Mesenchymal stem cell (in vitro differentiated cells and primary cell): ENCODE data around the gene GPR179.
"Not testable (repeated sequence)": the region's sequence is repeated elsewhere in the genome, so short reads cannot be mapped to it uniquely, and the experiment has no call there.

Source experiments
- DNase-seq: peaks from one replicate; pipeline ENCODE4 v3.0.0-alpha.2; 2013
- H2AFZ ChIP-seq: one replicate; pipeline ENCODE4 v1.6.1; 2013; ENCODE audit warnings: low read depth, mild to moderate bottlenecking, control low read depth, inconsistent platforms, low read length, moderate library complexity
- H2AK5ac ChIP-seq: 2 replicates; pipeline ENCODE4 v1.6.1; 2013; ENCODE audit warnings: low read length, moderate library complexity, mild to moderate bottlenecking, inconsistent platforms; ENCODE audit not compliant: severe bottlenecking
- H2BK120ac ChIP-seq: one replicate; pipeline ENCODE4 v1.6.1; 2013; ENCODE audit warnings: low read depth, mild to moderate bottlenecking, inconsistent platforms, low read length, moderate library complexity
- H2BK12ac ChIP-seq, 2 experiments: one replicate each; pipeline ENCODE4 v1.6.1; 2013; ENCODE audit warnings: inconsistent platforms in 2 of 2, low read length in 2 of 2, mild to moderate bottlenecking in 2 of 2, moderate library complexity in 2 of 2, control low read depth in 1 of 2
- H2BK15ac ChIP-seq: one replicate; pipeline ENCODE4 v1.6.1; 2013; ENCODE audit warnings: mild to moderate bottlenecking, low read depth, inconsistent platforms; ENCODE audit not compliant: poor library complexity, severe bottlenecking
- H2BK5ac ChIP-seq: 2 replicates; pipeline ENCODE4 v1.6.1; 2013; ENCODE audit warnings: low read depth, mild to moderate bottlenecking, low read length, control low read depth, inconsistent platforms; ENCODE audit not compliant: poor library complexity, severe bottlenecking
- H3K14ac ChIP-seq, 2 experiments: one replicate each; pipeline ENCODE4 v1.6.1; 2013; ENCODE audit warnings: inconsistent platforms in 2 of 2, low read length in 2 of 2, control low read depth in 1 of 2, mild to moderate bottlenecking in 1 of 2, moderate library complexity in 1 of 2
- H3K18ac ChIP-seq, 2 experiments: one replicate each; pipeline ENCODE4 v1.6.1; 2013; ENCODE audit warnings: inconsistent platforms in 2 of 2, low read length in 2 of 2, control low read depth in 1 of 2, low read depth in 1 of 2, mild to moderate bottlenecking in 1 of 2
- H3K23ac ChIP-seq, 2 experiments: one replicate each; pipeline ENCODE4 v1.6.1; 2013; ENCODE audit warnings: inconsistent platforms in 2 of 2, low read length in 2 of 2, mild to moderate bottlenecking in 2 of 2, moderate library complexity in 2 of 2, control low read depth in 1 of 2
- H3K27ac ChIP-seq: 2 replicates; pipeline ENCODE4 v1.5.1; 2013; ENCODE audit warnings: mild to moderate bottlenecking, moderate library complexity, low read length, control low read depth, inconsistent platforms; ENCODE audit not compliant: poor library complexity, severe bottlenecking
- H3K27me3 ChIP-seq, 2 experiments: 2 replicates each; pipeline versions ENCODE4 v1.6.1 to v1.7.0; 2013; ENCODE audit warnings: low read length in 2 of 2, mild to moderate bottlenecking in 2 of 2, moderate library complexity in 2 of 2, control low read depth in 1 of 2, inconsistent platforms in 1 of 2; ENCODE audit not compliant: control insufficient read depth in 1 of 2, insufficient read depth in 1 of 2
- H3K36me3 ChIP-seq, 2 experiments: 2 replicates each; pipeline versions ENCODE4 v1.6.1 to v1.7.0; 2013; ENCODE audit warnings: low read length in 2 of 2, control low read depth in 1 of 2, inconsistent platforms in 1 of 2, low read depth in 1 of 2, mild to moderate bottlenecking in 1 of 2; ENCODE audit not compliant: insufficient read depth in 2 of 2, control insufficient read depth in 1 of 2
- H3K4ac ChIP-seq, 2 experiments: one replicate each; pipeline ENCODE4 v1.6.1; 2013; ENCODE audit warnings: inconsistent platforms in 2 of 2, low read length in 2 of 2, mild to moderate bottlenecking in 2 of 2, moderate library complexity in 2 of 2, control low read depth in 1 of 2, low read depth in 1 of 2
- H3K4me1 ChIP-seq: 2 replicates; pipeline ENCODE4 v1.6.1; 2013; ENCODE audit warnings: low read depth, low read length, control low read depth; ENCODE audit not compliant: control insufficient read depth, insufficient read depth
- H3K4me2 ChIP-seq: 2 replicates; pipeline ENCODE4 v1.6.1; 2013; ENCODE audit warnings: low read length, mild to moderate bottlenecking, inconsistent platforms; ENCODE audit not compliant: poor library complexity, severe bottlenecking
- H3K4me3 ChIP-seq, 2 experiments: 2 replicates each; pipeline versions ENCODE4 v1.5.1 to v1.7.0; 2013; ENCODE audit warnings: low read length in 2 of 2, mild to moderate bottlenecking in 2 of 2, control low read depth in 1 of 2, low read depth in 1 of 2; ENCODE audit not compliant: insufficient read depth in 1 of 2
- H3K79me1 ChIP-seq: replicated peaks from 2 replicates; pipeline ENCODE4 v1.6.1; 2013; ENCODE audit warnings: mild to moderate bottlenecking, control low read depth, low read length, inconsistent platforms; ENCODE audit not compliant: poor library complexity, severe bottlenecking
- H3K9ac ChIP-seq: 2 replicates; pipeline ENCODE4 v1.7.0; 2013; ENCODE audit warnings: mild to moderate bottlenecking, low read length, moderate library complexity
- H3K9me3 ChIP-seq: 2 replicates; pipeline ENCODE4 v1.7.0; 2013; ENCODE audit warnings: mild to moderate bottlenecking, low read length; ENCODE audit not compliant: control insufficient read depth
- H4K8ac ChIP-seq: one replicate; pipeline ENCODE4 v1.6.1; 2013; ENCODE audit warnings: inconsistent platforms, mild to moderate bottlenecking, low read length, moderate library complexity
- H4K91ac ChIP-seq: one replicate; pipeline ENCODE4 v1.6.1; 2013; ENCODE audit warnings: mild to moderate bottlenecking, low read length, inconsistent platforms
- WGBS: methylation state at CpG from one replicate; pipeline ENCODE4 v1.1.7; 2013; ENCODE audit warnings: mixed read lengths; 5-methylcytosine and 5-hydroxymethylcytosine counted together

The GPR179 gene

DNA sequence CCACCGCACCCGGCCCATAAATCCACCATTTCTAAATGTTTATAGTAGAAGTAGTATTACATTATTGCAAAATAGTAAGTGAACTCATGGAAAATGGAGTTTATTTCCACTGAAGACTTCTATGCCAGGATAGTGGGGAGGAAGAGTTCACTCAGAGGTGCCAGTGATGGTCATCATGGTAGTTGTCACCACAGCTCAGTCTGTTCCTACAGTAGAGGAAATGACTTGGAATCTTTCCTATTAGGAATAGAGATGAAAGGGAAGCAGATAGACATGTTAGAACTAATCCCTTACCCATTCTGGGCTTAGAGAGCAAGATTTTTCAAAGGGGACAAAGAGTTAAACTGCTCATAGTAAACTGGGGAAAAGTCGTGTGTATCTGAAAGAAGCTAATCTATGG lies 26.7 kb downstream of the GPR179 start:
- Histone ChIP-seq H3K27ac (no peak overlapping the region), H4K91ac (no peak overlapping the region), H3K4ac (no peak overlapping the region), H2BK120ac (no peak overlapping the region), H2BK5ac (no peak overlapping the region), H3K23ac (no peak overlapping the region), H3K36me3 (peaks cover 15 to 29% of the 10 kb centered on the region in 2 experiments), H2AFZ (no peak overlapping the region), H3K9ac (no peak overlapping the region), H2AK5ac (no peak overlapping the region), H4K8ac (no peak overlapping the region), H2BK15ac (no peak overlapping the region), H3K14ac (no peak overlapping the region), H3K4me2 (no peak overlapping the region), H3K18ac (no peak overlapping the region), H3K79me1 (no peaks in the 10 kb centered on the region), H3K27me3 (no peaks in the 10 kb centered on the region), H3K4me1 (no peaks in the 10 kb centered on the region), H3K9me3 (no peaks in the 10 kb centered on the region), H3K4me3 (no peak overlapping the region), H2BK12ac (no peak overlapping the region)
- peak; percentile 13 for DNase-seq
- WGBS, result 94% methylated on average over 1 of the region's 3 CpGs

DNA sequence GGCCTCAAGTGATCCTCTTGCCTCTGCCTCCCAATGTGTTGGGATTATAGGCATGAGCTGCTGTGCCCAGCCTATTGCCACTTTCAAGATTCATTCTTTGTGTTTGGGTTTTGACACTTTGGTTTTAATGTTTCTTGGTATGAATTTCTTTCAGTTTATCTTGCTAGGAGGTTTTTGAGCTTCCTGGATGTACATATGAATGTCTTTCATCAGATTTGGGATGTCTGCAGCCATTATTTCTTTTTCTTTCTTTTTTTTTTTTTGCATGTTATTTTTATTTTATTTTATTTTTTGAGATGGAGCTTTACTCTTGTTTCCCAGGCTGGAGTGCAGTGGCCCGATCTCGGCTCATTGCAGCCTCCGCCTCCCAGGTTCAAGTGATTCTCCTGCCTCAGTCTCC lies 28.3 kb downstream of the GPR179 start:
- no peak overlapping the region for H2BK5ac ChIP-seq
- H2AFZ ChIP-seq, result no peak overlapping the region
- no peaks in the 10 kb centered on the region for H3K4me1 ChIP-seq
- H3K23ac ChIP-seq, result no peak overlapping the region
- no peak overlapping the region for H3K4ac ChIP-seq
- H3K27ac ChIP-seq, result no peak overlapping the region
- no peak overlapping the region for H3K9ac ChIP-seq
- no peaks in the 10 kb centered on the region for H3K79me1 ChIP-seq
- no peak overlapping the region for H3K18ac ChIP-seq
- no peak overlapping the region for H2BK120ac ChIP-seq
- H3K9me3 ChIP-seq, result no peaks in the 10 kb centered on the region
- H4K8ac ChIP-seq, result no peak overlapping the region
- DNase-seq, result no peak
- H3K14ac ChIP-seq, result no peak overlapping the region
- H3K4me3 ChIP-seq, result no peak overlapping the region
- peaks cover 15 to 25% of the 10 kb centered on the region in 2 experiments for H3K36me3 ChIP-seq
- H2BK15ac ChIP-seq, result no peak overlapping the region
- no peak overlapping the region for H2AK5ac ChIP-seq
- H2BK12ac ChIP-seq, result no peak overlapping the region
- no peak overlapping the region for H3K4me2 ChIP-seq
- H4K91ac ChIP-seq, result no peak overlapping the region
- whole genome bisulfite sequencing, result 67% methylated on average over 3 of the region's 3 CpGs
- no peaks in the 10 kb centered on the region for H3K27me3 ChIP-seq

- H2BK5ac ChIP-seq, H2BK15ac ChIP-seq, H3K27me3 ChIP-seq, H3K9me3 ChIP-seq, H3K18ac ChIP-seq, H3K14ac ChIP-seq, H3K27ac ChIP-seq, H3K23ac ChIP-seq, H3K36me3 ChIP-seq, H2BK120ac ChIP-seq, H2AK5ac ChIP-seq, H2AFZ ChIP-seq, H4K91ac ChIP-seq, H3K4ac ChIP-seq, H3K4me1 ChIP-seq, H3K79me1 ChIP-seq, H2BK12ac ChIP-seq: not testable (repeated sequence)
- peak within 1 kb of the TSS; percentile 92 for H3K9ac ChIP-seq
- WGBS, result 0% methylated on average over 39 of the region's 48 CpGs
- H3K4me2 ChIP-seq, result peak within 1 kb of the TSS; percentile 47
- H3K4me3 ChIP-seq, result peak within 1 kb of the TSS; percentile 65 to 85
- DNase-seq, result peak; percentile 94
- peak within 1 kb of the TSS; percentile 64 for H4K8ac ChIP-seq
Observed at GRCh38 chr17:38296834-38297517, 46.8 kb downstream of the GPR179 start, which contains the start of gene MRPL45. MRPL45 (plus strand) TSS chr17:38297168; CDS start chr17:38297184, 16 bp downstream.

DNA sequence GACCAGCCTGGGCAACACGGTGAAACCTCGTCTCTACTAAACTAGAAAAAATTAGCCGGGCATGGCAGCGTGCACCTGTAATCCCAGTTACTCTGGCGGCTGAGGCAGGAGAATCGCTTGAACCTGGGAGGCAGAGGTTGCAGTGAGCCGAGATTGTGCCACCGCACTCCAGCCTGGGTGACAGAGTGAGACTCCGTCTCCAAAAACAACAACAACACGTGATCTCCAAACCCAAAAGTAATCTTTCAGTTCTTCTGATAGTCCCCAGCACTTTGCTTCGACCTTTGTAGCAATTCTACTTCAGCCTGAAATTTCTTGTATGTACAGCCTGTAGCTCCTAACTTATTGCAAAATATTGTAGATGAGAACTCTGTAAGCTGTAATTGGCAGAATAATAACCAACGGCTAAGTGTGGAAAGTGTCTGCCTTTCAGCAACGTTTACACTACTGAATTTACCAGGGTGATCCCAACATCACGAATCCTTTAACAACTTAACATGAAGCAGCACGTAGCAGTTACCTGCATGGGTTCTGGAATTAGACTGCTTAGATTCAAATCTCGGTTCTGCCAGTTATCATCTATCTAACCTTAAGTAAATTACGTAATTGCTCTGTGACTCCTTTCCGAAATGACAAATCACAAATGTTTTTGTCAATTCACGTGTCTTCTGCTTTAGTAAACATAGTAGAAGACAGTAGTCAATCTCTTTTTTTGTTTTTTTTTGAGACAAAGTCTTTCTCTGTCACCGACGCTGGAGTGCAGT lies 48.0 kb downstream of the GPR179 start:
- H3K9ac ChIP-seq, result peak overlapping the region; percentile 43
- not testable (repeated sequence) for H3K23ac ChIP-seq, H3K9me3 ChIP-seq, H3K4me1 ChIP-seq, H3K18ac ChIP-seq, H4K91ac ChIP-seq, H3K36me3 ChIP-seq, H2BK15ac ChIP-seq, H2AFZ ChIP-seq, H4K8ac ChIP-seq, H2BK12ac ChIP-seq, H3K27ac ChIP-seq, H3K4me3 ChIP-seq, H3K27me3 ChIP-seq, H3K4me2 ChIP-seq, H2AK5ac ChIP-seq, H3K4ac ChIP-seq, H3K79me1 ChIP-seq, H2BK120ac ChIP-seq, H3K14ac ChIP-seq, DNase-seq, H2BK5ac ChIP-seq
- 96% methylated on average over 18 of the region's 21 CpGs for WGBS
